NCI-H2107 treated with DMSO at 0.1 percent for 48 hours (cell line): ENCODE measurements around the gene HELZ2.

Source experiments
- DNase-seq: peaks from one replicate; lab custom pipeline; 2025; ENCODE audit not compliant: unreplicated experiment; lab: John Stamatoyannopoulos, UW

The HELZ2 gene

GRCh38 chr20:63597651-63598478 is 23.8 kb upstream of the HELZ2 start:
- DNase-seq, result no peak

- no peak for DNase-seq
Observed at GRCh38 chr20:63596423-63596822, 22.4 kb upstream of the HELZ2 start.

- DNase-seq, result no peak
Observed at GRCh38 chr20:63595416-63596127, 21.5 kb upstream of the HELZ2 start.

- DNase-seq, result no peak
Observed at GRCh38 chr20:63594043-63594561, 20.1 kb upstream of the HELZ2 start.

GRCh38 chr20:63592661-63593060 is 18.6 kb upstream of the HELZ2 start:
- DNase-seq, result no peak

- DNase-seq, result no peak
Observed at GRCh38 chr20:63591786-63592355, 17.8 kb upstream of the HELZ2 start.

- no peak for DNase-seq
Observed at GRCh38 chr20:63591147-63591533, 17.1 kb upstream of the HELZ2 start.

GRCh38 chr20:63590218-63591146 is 16.4 kb upstream of the HELZ2 start:
- no peak for DNase-seq

GRCh38 chr20:63589261-63590217 is 15.5 kb upstream of the HELZ2 start:
- no peak for DNase-seq

- no peak for DNase-seq
Observed at GRCh38 chr20:63588641-63589041, 14.6 kb upstream of the HELZ2 start.

- no peak for DNase-seq
Observed at GRCh38 chr20:63587776-63588591, 13.9 kb upstream of the HELZ2 start.

- DNase-seq, result no peak
Observed at GRCh38 chr20:63587256-63587655, 13.2 kb upstream of the HELZ2 start.

- no peak for DNase-seq
Observed at GRCh38 chr20:63586797-63587196, 12.8 kb upstream of the HELZ2 start.

- no peak for DNase-seq
Observed at GRCh38 chr20:63585616-63586565, 11.9 kb upstream of the HELZ2 start.

- no peak for DNase-seq
Observed at GRCh38 chr20:63582382-63583063, 8.5 kb upstream of the HELZ2 start.

- DNase-seq, result peak; percentile 60
Observed at GRCh38 chr20:63580796-63581461, 6.9 kb upstream of the HELZ2 start.
